Measurements from ENCODE around the gene RELA. TPM values are rescaled to one million over a fixed set of nuclear protein-coding genes. Genes with fewer than 3 reads are reported as not detected.

Gene RELA
- total RNA-seq, 6 donors from 2014 or later: 42.9 to 86.8 (median 58.7) TPM

- peaks cover 21 to 55% (median 43%) of the 10 kb centered on the region in 4 donors for H3K36me3 ChIP-seq
- WGBS, 2 donors: 56 to 71% methylated on average over 10 of the region's 10 CpGs
- H3K9me3 ChIP-seq: no peaks in the 10 kb centered on the region
- H3K27me3 ChIP-seq: no peaks in the 10 kb centered on the region
- DNase-seq (no peak), ATAC-seq (ENCODE audit: low FRiP score in 2 of 2) (no peak)
- peaks cover 27 to 51% (median 35%) of the 10 kb centered on the region in 4 donors for H3K4me1 ChIP-seq
- peak overlapping the region; percentile 94 to 96 (median 95) for H3K27ac ChIP-seq
- TF ChIP-seq POLR2AphosphoS5 (IDR thresholded peaks at IDR 0.05) (no peak), POLR2A (IDR thresholded peaks at IDR 0.05) (no peak), CTCF (IDR thresholded peaks at IDR 0.05) (no peak), EP300 (IDR thresholded peaks at IDR 0.05) (no peak)
- peak overlapping the region; percentile 94 to 100 (median 98) for H3K4me3 ChIP-seq
Measured at GRCh38 chr11:65616575-65617001, 46.1 kb downstream of the RELA start.

- no peaks in the 10 kb centered on the region for H3K27me3 ChIP-seq
- peak overlapping the region; percentile 94 to 96 (median 95) for H3K27ac ChIP-seq
- H3K4me3 ChIP-seq: peak overlapping the region; percentile 94 to 100 (median 98)
- WGBS, 2 donors: 3% methylated on average over 8 to 15 of the region's 50 CpGs
- H3K9me3 ChIP-seq: no peaks in the 10 kb centered on the region
- peaks cover 21 to 50% (median 41%) of the 10 kb centered on the region in 4 donors for H3K36me3 ChIP-seq
- no peak for ATAC-seq (ENCODE audit: low FRiP score in 2 of 2)
- no peak for TF ChIP-seq POLR2AphosphoS5 (IDR thresholded peaks at IDR 0.05)
- TF ChIP-seq POLR2A (IDR thresholded peaks at IDR 0.05): no peak
- TF ChIP-seq EP300 (IDR thresholded peaks at IDR 0.05): no peak
- TF ChIP-seq CTCF (IDR thresholded peaks at IDR 0.05): no peak
- DNase-seq: peak in 1 of 2 donors; percentile 94
- peaks cover 32 to 56% (median 40%) of the 10 kb centered on the region in 4 donors for H3K4me1 ChIP-seq
Measured at GRCh38 chr11:65615950-65616574, 46.7 kb downstream of the RELA start.

DNA sequence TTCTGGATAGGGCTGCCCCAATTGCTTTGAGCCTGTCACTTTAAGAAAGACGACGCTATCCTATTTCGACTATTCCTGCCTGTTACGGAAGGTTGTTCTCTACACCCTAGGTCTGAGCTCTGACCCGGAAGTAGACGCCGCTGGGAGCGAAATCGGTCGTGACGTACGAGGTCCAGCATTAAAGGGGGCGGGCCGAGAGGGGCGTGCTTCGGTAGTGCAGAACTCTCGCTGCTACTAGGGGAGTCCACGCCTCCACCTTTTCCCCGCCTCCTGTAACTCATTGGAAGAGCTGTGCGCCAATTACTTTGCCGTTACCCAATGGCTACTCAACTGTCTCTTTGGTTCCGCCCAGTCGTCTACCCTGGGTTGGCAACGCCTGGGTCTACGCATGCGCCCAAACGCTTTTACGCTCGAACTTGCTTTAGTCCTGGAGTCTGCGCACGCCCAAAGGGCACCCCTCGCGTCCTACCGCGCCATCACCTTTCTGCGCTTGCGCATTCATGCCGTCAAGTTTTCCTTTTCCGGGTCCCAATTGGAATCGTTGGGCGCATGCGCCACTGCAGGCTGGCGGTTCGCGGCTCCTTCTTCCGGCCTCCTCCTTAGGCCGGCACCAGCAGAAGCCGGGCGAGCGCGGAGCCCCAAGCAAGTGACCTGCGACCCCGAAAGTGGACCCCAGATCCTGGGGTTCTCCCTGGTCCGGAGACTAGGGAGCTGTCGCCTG, 47.3 kb downstream of the RELA start, which contains the start of gene PCNX3:
Gene PCNX3 (plus strand): TSS at position 548 of the 721 bp plus-strand sequence. CDS start 536 bp downstream, outside the sequence.
- H3K27ac ChIP-seq: peak within 1 kb of the TSS; percentile 94 to 96 (median 95)
- DNase-seq: peak; percentile 95 to 100
- peak; percentile 89 to 95 for ATAC-seq (ENCODE audit: low FRiP score in 2 of 2)
- TF ChIP-seq EP300 (IDR thresholded peaks at IDR 0.05): no peak
- TF ChIP-seq POLR2A (IDR thresholded peaks at IDR 0.05): peak in 3 of 4 donors; percentile 25 to 75 (median 57)
- TF ChIP-seq POLR2AphosphoS5 (IDR thresholded peaks at IDR 0.05): peak; percentile 59 to 80
- TF ChIP-seq CTCF (IDR thresholded peaks at IDR 0.05): peak in 1 of 6 experiments; percentile 28
- no peaks in the 10 kb centered on the region for H3K9me3 ChIP-seq
- peaks cover 37 to 59% (median 47%) of the 10 kb centered on the region in 4 donors for H3K4me1 ChIP-seq
- 0 to 1% methylated on average over 33 to 40 of the region's 55 CpGs for WGBS, 2 donors
- H3K36me3 ChIP-seq: peaks cover 21 to 43% (median 34%) of the 10 kb centered on the region in 4 donors
- peak within 1 kb of the TSS; percentile 94 to 100 (median 98) for H3K4me3 ChIP-seq
- H3K27me3 ChIP-seq: no peaks in the 10 kb centered on the region

- peaks cover 56 to 70% (median 66%) of the 10 kb centered on the region in 4 donors for H3K4me1 ChIP-seq
- peak overlapping the region; percentile 64 to 100 (median 96) for H3K4me3 ChIP-seq
- no peak for ATAC-seq (ENCODE audit: low FRiP score in 2 of 2)
- TF ChIP-seq CTCF (IDR thresholded peaks at IDR 0.05): no peak
- TF ChIP-seq POLR2A (IDR thresholded peaks at IDR 0.05): no peak
- TF ChIP-seq EP300 (IDR thresholded peaks at IDR 0.05): no peak
- TF ChIP-seq POLR2AphosphoS5 (IDR thresholded peaks at IDR 0.05): no peak
- H3K27me3 ChIP-seq: no peaks in the 10 kb centered on the region
- DNase-seq: peak in 1 of 2 donors; percentile 88
- H3K27ac ChIP-seq: peak overlapping the region; percentile 94 to 96 (median 95)
- WGBS, 2 donors: 13 to 25% methylated on average over 4 to 30 of the region's 43 CpGs
- peaks cover 9 to 39% (median 20%) of the 10 kb centered on the region in 4 donors for H3K36me3 ChIP-seq
- H3K9me3 ChIP-seq: no peaks in the 10 kb centered on the region
Measured at GRCh38 chr11:65613091-65613928, 49.4 kb downstream of the RELA start.

Measured in upper lobe of left lung (tissue), 6 donors.